ENCODE data around the gene KMT2E.

DNA sequence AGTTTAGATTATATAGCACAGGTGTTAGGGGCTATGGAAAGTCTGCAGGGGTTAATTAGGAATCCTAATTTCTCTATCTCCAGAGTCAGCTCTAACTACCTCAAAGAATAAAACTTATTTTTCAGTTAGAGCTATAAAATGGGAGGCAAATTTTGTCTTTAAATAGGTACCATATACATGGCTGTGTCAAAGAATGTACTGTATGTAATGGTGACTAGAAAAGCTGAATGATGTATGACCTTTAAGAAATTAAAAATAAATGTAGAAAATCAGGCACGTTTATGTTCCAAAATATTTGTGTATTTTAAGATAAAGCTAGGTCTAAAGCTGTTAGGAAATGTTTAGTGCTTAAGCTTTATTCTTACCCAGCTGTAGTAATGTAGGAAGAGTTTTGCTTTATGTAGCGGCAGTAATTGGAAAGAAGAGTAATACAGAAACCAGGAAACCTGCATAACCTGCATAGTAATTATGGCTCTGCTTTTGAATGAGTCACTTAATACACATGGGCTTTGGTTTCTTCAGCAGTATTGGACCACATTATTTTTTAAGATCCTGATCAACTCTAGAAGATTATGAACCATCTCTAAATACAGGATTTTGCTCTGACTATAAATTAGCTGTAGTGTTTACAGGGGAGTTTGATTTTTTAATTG, 85.0 kb downstream of the KMT2E start:
- TF ChIP-seq POLR2A (IDR thresholded peaks at IDR 0.05), result no peak
- TF ChIP-seq CTCF (IDR thresholded peaks at IDR 0.05), result no peak
